ENCODE measurements around the gene SSTR3. TPM values are rescaled to one million over a fixed set of nuclear protein-coding genes. Genes with fewer than 3 reads are reported as not detected.

The SSTR3 gene
- not detected in 2 replicates for total RNA-seq (2014; rRNA removed; shearing (Covaris generic))
- polyA plus RNA-seq (2016; fragmentation: Nextera tagmentation; extraction: Ambion mirVana), result not detected in 2 replicates

DNA sequence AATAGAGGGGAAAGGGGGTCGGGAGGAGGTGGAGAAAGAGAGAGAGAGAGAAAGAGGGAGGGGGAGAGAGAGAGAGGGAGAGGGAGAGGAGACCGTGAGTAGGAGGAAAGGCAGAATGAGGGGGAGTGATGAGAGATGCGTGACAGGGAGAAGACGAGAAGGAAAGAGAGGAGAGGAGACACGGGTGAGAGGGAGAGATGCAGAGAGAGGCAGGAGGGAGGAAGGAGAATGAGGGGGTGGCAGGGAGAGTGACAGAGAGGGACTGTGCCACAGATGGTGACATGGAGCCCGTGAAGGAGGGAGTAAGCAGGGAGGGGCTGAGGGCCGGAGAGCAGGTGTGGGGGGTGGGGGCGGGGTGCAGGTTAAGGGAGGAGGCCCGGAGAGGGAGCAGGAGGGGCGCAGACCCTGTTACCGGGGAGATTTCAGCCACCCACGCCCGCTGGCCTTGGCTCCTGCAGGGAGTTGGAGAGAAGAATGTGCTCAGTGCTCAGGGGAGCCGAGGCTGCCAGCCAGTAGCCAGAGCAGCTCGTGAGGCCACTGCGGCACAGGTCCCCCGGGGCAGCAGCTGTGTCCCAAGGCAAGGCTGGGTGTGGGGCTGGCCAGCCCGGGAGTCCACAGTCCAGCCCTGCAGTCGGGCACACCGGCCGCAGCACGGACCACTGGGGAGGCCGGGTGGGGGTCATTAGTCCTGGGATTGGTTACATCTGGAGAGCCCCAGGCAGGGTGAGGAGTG is at the start of gene SSTR3:
SSTR3 (minus strand) TSS at position 304 of the 733 bp plus-strand sequence. CDS start 4,674 bp downstream, outside the sequence.
- in situ Hi-C loops (cut with MboI), result no loop called here
- H3K9me2 ChIP-seq (ENCODE audit: insufficient read depth), result no peaks in the 10 kb centered on the region
- no peaks in the 10 kb centered on the region for H4K20me1 ChIP-seq (ENCODE audit: insufficient read depth)
- TF ChIP-seq EZH2phosphoT487 (IDR thresholded peaks at IDR 0.05; ENCODE audit: insufficient read depth, low read depth) (no peak), EZH2 (IDR thresholded peaks at IDR 0.05; ENCODE audit: insufficient read depth, poor library complexity, severe bottlenecking) (no peak)
- no peak within 1 kb of the TSS for H3K9ac ChIP-seq
- H3K4me3 ChIP-seq, result no peak within 1 kb of the TSS
- peak; percentile 52 for DNase-seq
- no peaks in the 10 kb centered on the region for H3K9me3 ChIP-seq (ENCODE audit: low read depth)
- no peak within 1 kb of the TSS for H2AFZ ChIP-seq
- no peaks in the 10 kb centered on the region for H3K79me2 ChIP-seq (ENCODE audit: insufficient read depth)
- WGBS, 2 experiments (ENCODE audit: low coverage in 1 of 2, low lambda C conversion rate in 2 of 2, missing lambda C conversion rate in 2 of 2), result 8 to 17% methylated on average over 7 to 21 of the region's 23 CpGs
- H3K36me3 ChIP-seq (ENCODE audit: low read depth), result no peaks in the 10 kb centered on the region
- peaks cover 3% of the 10 kb centered on the region; the same call in 1 of the 2 replicates for H3K27me3 ChIP-seq (replicated peaks; ENCODE audit: insufficient read depth)
- no peak within 1 kb of the TSS for H3K4me2 ChIP-seq (ENCODE audit: unreplicated experiment)
- no peaks in the 10 kb centered on the region for H3F3A ChIP-seq (ENCODE audit: insufficient read depth)
- H3K27ac ChIP-seq, result no peak within 1 kb of the TSS
- H3K4me1 ChIP-seq (ENCODE audit: insufficient read depth), result 0 out of 2 replicates have a peak, but pooled peaks cover 4% of the 10 kb centered on the region

DNA sequence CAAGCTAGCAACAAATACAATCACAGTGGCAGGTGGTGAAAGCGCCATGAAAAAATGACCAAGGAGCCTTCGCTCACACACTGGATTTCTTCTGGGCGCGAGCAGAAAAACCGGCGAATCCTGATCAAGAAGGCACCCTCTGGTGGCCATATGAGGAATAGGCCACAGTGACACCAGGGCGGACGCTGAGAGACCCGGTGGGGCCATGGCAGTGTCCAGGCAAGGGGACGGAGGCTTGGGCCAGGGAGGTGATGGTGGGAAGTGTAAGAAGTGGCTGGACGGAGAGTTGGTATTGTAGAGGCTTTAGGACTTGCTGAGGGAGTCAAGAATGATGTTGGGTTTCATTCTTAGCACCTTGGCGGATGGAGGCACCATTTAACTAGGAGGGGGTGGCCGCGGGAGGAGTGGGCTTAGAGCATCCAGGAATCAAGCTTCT is 48.6 kb upstream of the SSTR3 start:
- H2AFZ ChIP-seq, result no peak overlapping the region
- no peaks in the 10 kb centered on the region for H4K20me1 ChIP-seq (ENCODE audit: insufficient read depth)
- no peak overlapping the region for H3K4me2 ChIP-seq (ENCODE audit: unreplicated experiment)
- 22 to 24% methylated on average over 14 of the region's 14 CpGs for WGBS, 2 experiments (ENCODE audit: low coverage in 1 of 2, low lambda C conversion rate in 2 of 2, missing lambda C conversion rate in 2 of 2)
- no peak overlapping the region for H3K9ac ChIP-seq
- H3K9me3 ChIP-seq (ENCODE audit: low read depth), result no peaks in the 10 kb centered on the region
- in situ Hi-C loops (cut with MboI), result no loop called here
- H3K9me2 ChIP-seq (ENCODE audit: insufficient read depth), result no peaks in the 10 kb centered on the region
- peak; percentile 78 for DNase-seq
- no peaks in the 10 kb centered on the region for H3F3A ChIP-seq (ENCODE audit: insufficient read depth)
- H3K27me3 ChIP-seq (replicated peaks; ENCODE audit: insufficient read depth), result no peaks in the 10 kb centered on the region
- H3K27ac ChIP-seq, result no peak overlapping the region
- 0 out of 2 replicates have a peak, but pooled peaks cover 3% of the 10 kb centered on the region for H3K4me1 ChIP-seq (ENCODE audit: insufficient read depth)
- no peaks in the 10 kb centered on the region for H3K36me3 ChIP-seq (ENCODE audit: low read depth)
- TF ChIP-seq EZH2phosphoT487 (IDR thresholded peaks at IDR 0.05; ENCODE audit: insufficient read depth, low read depth) (no peak), EZH2 (IDR thresholded peaks at IDR 0.05; ENCODE audit: insufficient read depth, poor library complexity, severe bottlenecking) (no peak)
- H3K4me3 ChIP-seq, result no peak overlapping the region
- H3K79me2 ChIP-seq (ENCODE audit: insufficient read depth), result no peaks in the 10 kb centered on the region

DNA sequence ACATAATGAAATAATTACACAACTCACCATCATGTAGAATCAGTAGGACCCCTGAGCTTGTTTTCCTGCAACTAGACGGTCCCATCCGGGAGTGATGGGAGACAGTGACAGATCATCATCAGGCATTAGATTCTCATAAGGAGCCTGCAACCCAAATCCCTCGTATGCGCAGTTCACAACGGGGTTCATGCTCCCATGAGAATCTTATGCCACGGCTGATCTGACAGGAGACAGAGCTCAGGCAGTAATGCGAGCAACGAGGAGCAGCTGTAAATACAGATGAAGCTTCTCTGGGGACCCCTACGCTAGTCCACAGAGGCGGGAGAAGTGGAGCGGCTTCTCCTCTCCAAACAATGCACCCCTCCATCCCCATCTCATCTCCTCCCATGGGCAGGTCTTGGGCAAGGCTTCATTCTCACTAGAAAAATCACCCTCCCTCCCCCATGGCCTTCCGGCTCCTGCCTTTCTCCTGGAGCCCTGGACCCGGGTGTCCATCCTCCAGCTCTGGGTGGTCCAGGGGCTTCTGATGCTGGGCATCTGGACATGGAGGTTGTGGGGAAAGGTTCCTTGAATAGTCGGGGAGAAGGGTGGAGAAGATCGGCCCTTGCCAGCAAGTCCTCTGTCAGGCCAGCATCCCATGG is 48.0 kb upstream of the SSTR3 start:
- H3K27me3 ChIP-seq (replicated peaks; ENCODE audit: insufficient read depth), result no peaks in the 10 kb centered on the region; the same call in 1 of the 2 replicates
- WGBS, 2 experiments (ENCODE audit: low coverage in 1 of 2, low lambda C conversion rate in 2 of 2, missing lambda C conversion rate in 2 of 2), result 53 to 55% methylated on average over 15 of the region's 15 CpGs
- TF ChIP-seq EZH2phosphoT487 (IDR thresholded peaks at IDR 0.05; ENCODE audit: insufficient read depth, low read depth), result no peak
- TF ChIP-seq EZH2 (IDR thresholded peaks at IDR 0.05; ENCODE audit: insufficient read depth, poor library complexity, severe bottlenecking), result no peak
- no peaks in the 10 kb centered on the region for H3K9me2 ChIP-seq (ENCODE audit: insufficient read depth)
- no peak overlapping the region for H2AFZ ChIP-seq
- no peak overlapping the region for H3K9ac ChIP-seq
- H4K20me1 ChIP-seq (ENCODE audit: insufficient read depth), result no peaks in the 10 kb centered on the region
- 0 out of 2 replicates have a peak, but pooled peaks cover 3% of the 10 kb centered on the region for H3K4me1 ChIP-seq (ENCODE audit: insufficient read depth)
- H3K9me3 ChIP-seq (ENCODE audit: low read depth), result no peaks in the 10 kb centered on the region
- no peaks in the 10 kb centered on the region for H3K79me2 ChIP-seq (ENCODE audit: insufficient read depth)
- in situ Hi-C loops (cut with MboI), result no loop called here
- H3K4me2 ChIP-seq (ENCODE audit: unreplicated experiment), result no peak overlapping the region
- H3F3A ChIP-seq (ENCODE audit: insufficient read depth), result no peaks in the 10 kb centered on the region
- H3K36me3 ChIP-seq (ENCODE audit: low read depth), result no peaks in the 10 kb centered on the region
- no peak for DNase-seq
- no peak overlapping the region for H3K4me3 ChIP-seq
- H3K27ac ChIP-seq, result no peak overlapping the region

DNA sequence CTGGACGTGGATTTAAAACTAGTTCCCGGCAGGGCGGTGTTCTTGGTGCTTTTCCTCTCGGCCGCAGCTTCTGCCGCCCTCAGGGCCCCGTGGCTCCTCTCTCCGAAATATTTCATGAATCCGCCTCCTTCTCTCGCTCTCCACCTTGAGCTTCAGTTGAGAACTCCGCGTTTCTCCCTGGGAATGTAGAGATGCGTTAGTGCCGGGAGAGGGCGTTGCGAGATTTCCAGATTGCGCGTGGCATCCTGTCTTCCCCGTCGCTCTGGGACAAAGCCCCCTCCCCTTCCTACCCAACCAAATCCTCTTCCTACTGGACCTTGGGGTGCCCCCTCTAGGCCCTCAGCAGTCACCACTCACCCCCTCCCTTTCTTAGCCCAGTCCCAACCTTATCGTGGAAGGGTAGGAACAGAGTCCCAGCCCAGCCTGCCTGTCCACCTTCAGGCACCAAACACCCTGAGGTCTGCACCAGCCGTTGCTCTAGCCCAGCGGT is 47.3 kb upstream of the SSTR3 start:
- H3K9me2 ChIP-seq (ENCODE audit: insufficient read depth), result no peaks in the 10 kb centered on the region
- no peaks in the 10 kb centered on the region for H3K36me3 ChIP-seq (ENCODE audit: low read depth)
- no peaks in the 10 kb centered on the region for H3K79me2 ChIP-seq (ENCODE audit: insufficient read depth)
- peak overlapping the region; percentile 62 for H2AFZ ChIP-seq
- no peaks in the 10 kb centered on the region for H3K9me3 ChIP-seq (ENCODE audit: low read depth)
- H3K4me2 ChIP-seq (ENCODE audit: unreplicated experiment), result peak overlapping the region; percentile 75
- H3K4me3 ChIP-seq, result peak overlapping the region; percentile 40; the same call in 1 of the 2 replicates
- WGBS, 2 experiments (ENCODE audit: low coverage in 1 of 2, low lambda C conversion rate in 2 of 2, missing lambda C conversion rate in 2 of 2), result 6% methylated on average over 19 to 23 of the region's 23 CpGs
- no peaks in the 10 kb centered on the region for H3F3A ChIP-seq (ENCODE audit: insufficient read depth)
- peak; percentile 77 for DNase-seq
- H3K9ac ChIP-seq, result 0 out of 2 replicates have a peak overlapping the region, but pooled peaks have one; percentile 32
- peaks cover 6% of the 10 kb centered on the region for H3K4me1 ChIP-seq (ENCODE audit: insufficient read depth)
- H3K27ac ChIP-seq, result no peak overlapping the region
- in situ Hi-C loops (cut with MboI), result no loop called here
- TF ChIP-seq EZH2 (IDR thresholded peaks at IDR 0.05; ENCODE audit: insufficient read depth, poor library complexity, severe bottlenecking) (no peak), EZH2phosphoT487 (IDR thresholded peaks at IDR 0.05; ENCODE audit: insufficient read depth, low read depth) (no peak)
- H4K20me1 ChIP-seq (ENCODE audit: insufficient read depth), result no peaks in the 10 kb centered on the region
- no peaks in the 10 kb centered on the region; the same call in 1 of the 2 replicates for H3K27me3 ChIP-seq (replicated peaks; ENCODE audit: insufficient read depth)

Data from GM23248 (cell line).